ENCODE measurements around the gene MLPH.
"Not testable (repeated sequence)": the region's sequence is repeated elsewhere in the genome, so short reads cannot be mapped to it uniquely, and the experiment has no call there.

MLPH gene

GRCh38 chr2:237467447-237468179, 19.4 kb upstream of the MLPH start:
- FAIRE-seq, result no peak
- TF ChIP-seq TAF1 (IDR thresholded peaks at IDR 0.05; ENCODE audit: low read depth, low read length) (no peak), SPI1 (IDR thresholded peaks at IDR 0.05; ENCODE audit: low read depth, low read length) (no peak), PAX5 (IDR thresholded peaks at IDR 0.05; ENCODE audit: insufficient read depth, low read length, severe bottlenecking) (no peak), POLR2A (IDR thresholded peaks at IDR 0.05; ENCODE audit: low read depth, low read length) (no peak), POU2F2 (IDR thresholded peaks at IDR 0.05; ENCODE audit: low read depth, low read length) (no peak), POLR2AphosphoS5 (IDR thresholded peaks at IDR 0.05; ENCODE audit: low read depth, low read length) (no peak)
- no peak for DNase-seq (ENCODE audit: insufficient read length, low spot score)

- FAIRE-seq; DNase-seq (ENCODE audit: insufficient read length, low spot score): not testable (repeated sequence)
These were observed 17.6 kb upstream of the MLPH start for GRCh38 chr2:237469410-237469809.

GRCh38 chr2:237469849-237470248, 17.2 kb upstream of the MLPH start:
- FAIRE-seq, result no peak
- TF ChIP-seq PAX5 (IDR thresholded peaks at IDR 0.05; ENCODE audit: insufficient read depth, low read length, severe bottlenecking), result no peak
- TF ChIP-seq POLR2AphosphoS5 (IDR thresholded peaks at IDR 0.05; ENCODE audit: low read depth, low read length), result no peak
- no peak for TF ChIP-seq POLR2A (IDR thresholded peaks at IDR 0.05; ENCODE audit: low read depth, low read length)
- TF ChIP-seq SPI1 (IDR thresholded peaks at IDR 0.05; ENCODE audit: low read depth, low read length), result no peak
- TF ChIP-seq TAF1 (IDR thresholded peaks at IDR 0.05; ENCODE audit: low read depth, low read length), result no peak
- no peak for TF ChIP-seq POU2F2 (IDR thresholded peaks at IDR 0.05; ENCODE audit: low read depth, low read length)
- DNase-seq (ENCODE audit: insufficient read length, low spot score), result no peak

GRCh38 chr2:237470914-237471313, 16.1 kb upstream of the MLPH start:
- FAIRE-seq (no peak), DNase-seq (ENCODE audit: insufficient read length, low spot score) (no peak)
- no peak for TF ChIP-seq TAF1 (IDR thresholded peaks at IDR 0.05; ENCODE audit: low read depth, low read length)
- no peak for TF ChIP-seq POU2F2 (IDR thresholded peaks at IDR 0.05; ENCODE audit: low read depth, low read length)
- TF ChIP-seq POLR2AphosphoS5 (IDR thresholded peaks at IDR 0.05; ENCODE audit: low read depth, low read length), result no peak
- TF ChIP-seq SPI1 (IDR thresholded peaks at IDR 0.05; ENCODE audit: low read depth, low read length), result no peak
- no peak for TF ChIP-seq PAX5 (IDR thresholded peaks at IDR 0.05; ENCODE audit: insufficient read depth, low read length, severe bottlenecking)
- no peak for TF ChIP-seq POLR2A (IDR thresholded peaks at IDR 0.05; ENCODE audit: low read depth, low read length)

- peak; percentile 42 for DNase-seq (ENCODE audit: insufficient read length, low spot score)
- TF ChIP-seq SPI1 (IDR thresholded peaks at IDR 0.05; ENCODE audit: low read depth, low read length) (no peak), TAF1 (IDR thresholded peaks at IDR 0.05; ENCODE audit: low read depth, low read length) (no peak), POLR2A (IDR thresholded peaks at IDR 0.05; ENCODE audit: low read depth, low read length) (no peak), POU2F2 (IDR thresholded peaks at IDR 0.05; ENCODE audit: low read depth, low read length) (no peak), PAX5 (IDR thresholded peaks at IDR 0.05; ENCODE audit: insufficient read depth, low read length, severe bottlenecking) (no peak), POLR2AphosphoS5 (IDR thresholded peaks at IDR 0.05; ENCODE audit: low read depth, low read length) (no peak)
- FAIRE-seq, result no peak
These were observed 15.4 kb upstream of the MLPH start for GRCh38 chr2:237471438-237472186.

- DNase-seq (ENCODE audit: insufficient read length, low spot score) (no peak), FAIRE-seq (no peak)
- TF ChIP-seq SPI1 (IDR thresholded peaks at IDR 0.05; ENCODE audit: low read depth, low read length) (no peak), POLR2A (IDR thresholded peaks at IDR 0.05; ENCODE audit: low read depth, low read length) (no peak), PAX5 (IDR thresholded peaks at IDR 0.05; ENCODE audit: insufficient read depth, low read length, severe bottlenecking) (no peak), POLR2AphosphoS5 (IDR thresholded peaks at IDR 0.05; ENCODE audit: low read depth, low read length) (no peak), TAF1 (IDR thresholded peaks at IDR 0.05; ENCODE audit: low read depth, low read length) (no peak), POU2F2 (IDR thresholded peaks at IDR 0.05; ENCODE audit: low read depth, low read length) (no peak)
These were observed 14.8 kb upstream of the MLPH start for GRCh38 chr2:237472187-237472712.

GRCh38 chr2:237472909-237473877, 13.9 kb upstream of the MLPH start:
- FAIRE-seq (no peak), DNase-seq (ENCODE audit: insufficient read length, low spot score) (no peak)
- TF ChIP-seq POU2F2 (IDR thresholded peaks at IDR 0.05; ENCODE audit: low read depth, low read length), result no peak
- TF ChIP-seq POLR2A (IDR thresholded peaks at IDR 0.05; ENCODE audit: low read depth, low read length), result no peak
- TF ChIP-seq PAX5 (IDR thresholded peaks at IDR 0.05; ENCODE audit: insufficient read depth, low read length, severe bottlenecking), result no peak
- TF ChIP-seq SPI1 (IDR thresholded peaks at IDR 0.05; ENCODE audit: low read depth, low read length), result no peak
- TF ChIP-seq POLR2AphosphoS5 (IDR thresholded peaks at IDR 0.05; ENCODE audit: low read depth, low read length), result no peak
- no peak for TF ChIP-seq TAF1 (IDR thresholded peaks at IDR 0.05; ENCODE audit: low read depth, low read length)

- TF ChIP-seq POLR2AphosphoS5 (IDR thresholded peaks at IDR 0.05; ENCODE audit: low read depth, low read length), result no peak
- TF ChIP-seq POLR2A (IDR thresholded peaks at IDR 0.05; ENCODE audit: low read depth, low read length), result no peak
- no peak for TF ChIP-seq TAF1 (IDR thresholded peaks at IDR 0.05; ENCODE audit: low read depth, low read length)
- no peak for TF ChIP-seq PAX5 (IDR thresholded peaks at IDR 0.05; ENCODE audit: insufficient read depth, low read length, severe bottlenecking)
- no peak for TF ChIP-seq POU2F2 (IDR thresholded peaks at IDR 0.05; ENCODE audit: low read depth, low read length)
- no peak for TF ChIP-seq SPI1 (IDR thresholded peaks at IDR 0.05; ENCODE audit: low read depth, low read length)
- DNase-seq (ENCODE audit: insufficient read length, low spot score), result no peak
These were observed 13.1 kb upstream of the MLPH start for GRCh38 chr2:237473878-237474441.

More at GRCh38 chr2:237473878-237474441, 13.1 kb upstream of the MLPH start:
- FAIRE-seq, result no peak
